AG10803 (cell line): ENCODE data around the gene C19orf38.

Experiments
- DNase-seq: peaks from one replicate; pipeline ENCODE4 v3.0.0; 2010; ENCODE audit warnings: low read depth
- H3K4me3 ChIP-seq: 2 replicates; pipeline ENCODE4 v1.5.1; 2011; ENCODE audit warnings: mild to moderate bottlenecking, low read length, control low read depth
- CTCF ChIP-seq: conservative IDR thresholded peaks from 2 replicates; pipeline ENCODE4 v1.5.1; 2011; ENCODE audit warnings: mild to moderate bottlenecking, low read length, control low read depth, inconsistent platforms

Gene C19orf38

GRCh38 chr19:10915130-10916091 lies 67.2 kb downstream of the C19orf38 start:
- peak overlapping the region; percentile 7; the same call in 1 of the 2 replicates for H3K4me3 ChIP-seq
- peak; percentile 97 for DNase-seq
- peak; percentile 61 for TF ChIP-seq CTCF

- TF ChIP-seq CTCF = no peak
- no peak for DNase-seq
- no peak overlapping the region for H3K4me3 ChIP-seq
Observed at GRCh38 chr19:10916602-10917001, 68.4 kb downstream of the C19orf38 start.

DNA sequence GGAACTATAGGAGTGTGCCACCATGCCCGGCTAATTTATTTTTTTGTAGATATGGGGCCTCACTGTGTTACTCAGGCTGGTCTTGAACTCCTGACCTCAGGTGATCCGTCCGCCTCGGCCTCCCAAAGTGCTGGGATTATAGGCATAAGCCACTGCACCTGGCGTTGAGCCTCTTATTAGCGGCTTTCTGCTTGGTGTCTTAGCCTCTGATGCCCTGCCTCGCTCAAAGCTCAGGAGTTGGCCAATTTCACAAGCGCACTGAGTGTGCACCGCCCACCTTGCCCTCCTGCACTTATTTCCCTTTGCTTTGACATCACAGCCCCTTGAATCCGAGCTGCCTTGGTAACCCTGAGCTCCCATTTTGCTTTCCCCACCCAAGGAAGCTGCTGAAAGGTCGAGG lies 70.1 kb downstream of the C19orf38 start:
- H3K4me3 ChIP-seq = no peak overlapping the region
- no peak for TF ChIP-seq CTCF
- no peak for DNase-seq
